Activated T-cell treated with anti-CD3 and anti-CD28 coated beads, Interleukin-2, amount 50 U/mL, for 72 hours (primary cell): ENCODE data around the gene DGAT2. TPM values are rescaled to one million over a fixed set of nuclear protein-coding genes. Genes with fewer than 3 reads are reported as not detected.

Experiments used
- ATAC-seq, 2 donors: fragments of 150-1000 bp; cut with Tn5 transposase; replicated peaks in 1 of 2; 2 replicates each; pipeline ENCODE4 v1.10.0; 2021; ENCODE audit warnings: moderate library complexity in 2 of 2, mild to moderate bottlenecking in 1 of 2
- DNase-seq, 2 donors: peaks; one replicate each; pipeline ENCODE4 v3.0.0; 2021 to 2022; ENCODE audit warnings: mixed read lengths in 1 of 2
- H3K27ac Mint-ChIP-seq: one replicate; pipeline ENCODE4 v1.8.0; 2022; ENCODE audit warnings: mild to moderate bottlenecking, moderate library complexity, mixed read lengths
- H3K27me3 Mint-ChIP-seq: one replicate; pipeline ENCODE4 v1.8.0; 2022; ENCODE audit warnings: low read depth, mixed read lengths
- H3K36me3 Mint-ChIP-seq, 2 donors: one replicate each; pipeline ENCODE4 v1.8.0; 2022; ENCODE audit warnings: mixed read lengths in 2 of 2, mild to moderate bottlenecking in 1 of 2; ENCODE audit not compliant: insufficient read depth in 2 of 2
- H3K4me1 Mint-ChIP-seq: one replicate; pipeline ENCODE4 v1.8.0; 2022; ENCODE audit warnings: low read depth, mixed read lengths
- H3K4me3 Mint-ChIP-seq, 2 donors: one replicate each; pipeline ENCODE4 v1.8.0; 2022; ENCODE audit warnings: mild to moderate bottlenecking in 2 of 2, mixed read lengths in 2 of 2, moderate library complexity in 2 of 2
- H3K9me3 Mint-ChIP-seq, 2 donors: one replicate each; pipeline ENCODE4 v1.8.0; 2022; ENCODE audit warnings: mixed read lengths in 2 of 2
- total RNA-seq, 2 donors: library from RNA; stranded (reverse); gene quantifications; one replicate each; pipeline ENCODE4 v1.2.3, GENCODE V29; 2022

The DGAT2 gene
- total RNA-seq, 2 donors from 2014 or later: 2.8 to 3.4 TPM

DNA sequence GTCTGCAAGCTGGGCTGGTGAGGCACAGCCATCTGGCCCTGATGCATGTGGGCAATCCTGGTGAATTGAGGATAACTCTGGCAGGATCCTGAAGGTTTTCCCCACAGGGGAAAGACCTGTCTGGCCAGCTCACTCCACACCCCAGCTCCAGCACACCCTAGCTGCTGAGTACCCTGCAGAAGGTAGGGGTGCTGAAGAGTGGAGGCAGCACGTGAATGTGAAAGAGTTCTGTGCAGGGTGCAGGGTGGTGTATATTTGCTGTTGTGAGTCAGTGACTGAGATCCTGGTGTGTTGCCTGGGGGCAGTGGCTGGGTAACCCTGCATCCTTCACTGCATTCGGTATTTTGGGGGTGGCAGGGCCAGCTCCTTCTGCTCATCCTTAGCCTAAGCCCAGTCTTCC is 22.4 kb downstream of the DGAT2 start:
- ATAC-seq (no peak), DNase-seq (no peak)
- Mint-ChIP-seq H3K36me3 (no peaks in the 10 kb centered on the region), H3K4me3 (no peak overlapping the region), H3K27ac (no peak overlapping the region), H3K27me3 (no peaks in the 10 kb centered on the region), H3K4me1 (no peaks in the 10 kb centered on the region), H3K9me3 (no peaks in the 10 kb centered on the region)

DNA sequence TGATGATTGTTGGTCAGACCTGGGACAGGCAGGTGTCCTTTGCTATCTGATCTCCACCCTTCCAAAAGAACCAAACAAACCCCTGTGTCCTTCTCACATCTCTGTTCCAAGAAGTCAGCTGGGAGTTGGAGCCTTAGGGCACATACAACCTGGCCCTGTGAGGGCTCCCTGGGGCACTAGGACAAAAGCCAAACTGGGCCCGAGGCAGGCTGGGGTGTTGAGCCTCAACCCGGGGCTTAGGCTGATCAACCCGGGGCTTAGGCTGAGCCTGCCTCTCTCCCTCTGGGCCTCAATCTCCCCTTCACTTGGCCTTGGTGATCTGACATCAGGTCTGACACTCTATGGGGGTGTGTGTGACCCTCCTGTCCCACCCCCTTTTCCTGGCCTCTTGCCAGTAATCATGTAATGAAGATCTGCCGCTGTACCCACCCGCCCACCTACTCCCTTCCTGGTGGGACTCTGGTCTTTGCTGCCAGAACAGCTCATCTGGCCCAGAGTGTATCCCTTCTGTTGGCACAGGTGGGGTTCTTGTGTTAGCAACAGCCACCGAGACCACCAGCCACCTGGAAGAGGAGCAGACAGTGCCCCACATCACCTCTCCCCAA is 23.7 kb downstream of the DGAT2 start:
- no peak for ATAC-seq
- Mint-ChIP-seq H3K4me1 (no peaks in the 10 kb centered on the region), H3K36me3 (no peaks in the 10 kb centered on the region), H3K27ac (no peak overlapping the region), H3K4me3 (no peak overlapping the region), H3K9me3 (no peaks in the 10 kb centered on the region), H3K27me3 (no peaks in the 10 kb centered on the region)
- no peak for DNase-seq

DNA sequence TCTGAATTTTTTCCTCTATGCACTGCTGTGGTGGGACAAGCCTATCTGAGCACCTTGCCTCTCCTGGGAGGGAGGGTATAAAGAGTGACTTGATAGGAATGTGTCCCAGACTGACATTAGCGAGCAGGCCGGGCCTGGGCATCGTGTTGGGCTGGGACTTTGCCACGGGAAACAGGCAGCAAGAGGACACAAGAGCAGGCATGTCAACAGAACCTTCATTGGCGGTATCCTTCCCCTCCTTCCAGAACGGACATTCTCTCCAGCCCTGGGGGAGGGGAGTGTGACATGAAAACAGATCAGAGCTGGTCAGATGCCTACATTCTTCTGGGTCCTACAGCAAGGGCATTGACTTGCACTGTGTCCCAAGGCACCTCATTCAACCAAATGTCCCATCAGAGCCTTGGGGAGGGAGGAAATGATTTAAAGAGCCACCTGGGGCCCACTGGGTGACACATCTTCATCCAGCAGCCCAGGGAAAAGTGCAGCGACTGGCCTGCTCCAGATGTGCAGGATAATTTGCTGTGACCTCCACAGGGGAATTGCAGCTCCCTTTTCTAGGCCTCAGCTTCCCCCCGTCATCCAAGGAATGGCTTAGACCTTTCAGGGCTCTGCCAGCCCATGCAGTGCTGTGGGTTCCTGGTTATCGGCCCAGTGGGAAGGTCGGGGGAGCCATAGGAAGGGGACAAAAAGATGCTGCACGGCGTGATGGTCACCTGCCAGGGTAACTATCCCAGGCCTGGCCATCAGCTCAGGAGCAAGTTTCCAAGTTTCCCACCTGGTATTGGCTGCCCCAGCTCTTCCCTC is 24.6 kb downstream of the DGAT2 start:
- Mint-ChIP-seq H3K4me1 (no peaks in the 10 kb centered on the region), H3K9me3 (no peaks in the 10 kb centered on the region), H3K36me3 (no peaks in the 10 kb centered on the region), H3K27ac (no peak overlapping the region), H3K4me3 (no peak overlapping the region), H3K27me3 (no peaks in the 10 kb centered on the region)
- DNase-seq (no peak), ATAC-seq (no peak)

DNA sequence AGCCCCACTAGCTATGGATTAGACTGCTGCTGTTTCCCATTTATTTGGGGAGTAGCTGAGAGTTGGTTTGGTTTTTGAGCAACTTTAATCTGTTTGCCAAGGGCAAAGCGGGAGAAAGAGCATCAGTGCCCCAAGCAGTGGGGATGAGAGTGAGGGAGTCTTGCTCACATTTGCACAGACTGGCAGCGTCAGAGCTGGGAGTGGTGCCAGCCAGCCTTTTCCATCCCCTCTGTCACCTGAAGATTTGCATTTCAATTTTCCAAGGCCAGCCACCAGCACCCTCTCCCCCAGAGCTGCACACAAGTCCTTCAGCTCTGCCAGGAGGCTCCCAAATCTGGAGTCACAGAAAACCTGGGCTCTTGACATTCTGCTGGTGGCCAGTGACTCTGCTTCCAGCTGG is 25.4 kb downstream of the DGAT2 start:
- no peak overlapping the region for H3K4me3 Mint-ChIP-seq

DNA sequence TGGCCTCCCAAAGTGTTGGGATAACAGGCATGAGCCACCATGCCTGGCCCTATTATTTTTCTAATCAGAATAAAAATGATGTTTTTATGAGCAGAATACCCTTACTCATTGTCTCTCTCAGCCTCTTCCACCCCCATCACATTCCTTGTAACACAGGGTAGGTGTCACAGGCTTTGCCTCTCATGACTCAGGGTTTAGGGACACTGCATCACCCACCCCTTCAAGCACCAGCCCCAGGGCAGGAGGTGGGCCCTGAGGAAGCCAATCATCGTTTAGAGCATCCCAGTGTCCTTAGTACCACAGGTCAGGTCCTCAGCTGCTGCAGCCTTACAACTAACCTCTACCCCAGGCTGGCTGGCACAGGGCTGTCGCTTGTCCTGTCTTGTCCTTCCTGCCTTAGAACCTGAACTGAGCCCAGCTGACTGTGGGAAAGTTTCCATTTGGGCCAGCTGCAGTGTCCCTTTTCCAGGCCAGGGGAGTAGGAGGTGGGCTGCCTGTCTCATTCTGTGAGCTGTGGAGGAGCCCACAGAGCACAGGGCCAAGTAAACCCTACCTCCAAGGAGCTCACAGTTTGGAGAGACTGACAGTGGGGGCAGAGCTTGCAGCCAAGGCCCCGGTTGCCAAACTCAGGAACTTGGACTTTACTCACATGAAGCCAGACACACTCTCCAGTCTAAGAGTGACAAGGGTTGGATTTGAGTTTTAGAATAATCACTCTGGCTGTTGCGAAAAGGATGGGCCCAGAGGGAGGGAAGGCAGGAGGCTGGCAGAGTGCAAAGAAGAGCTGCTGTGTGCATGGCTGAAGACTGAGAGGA is 26.9 kb downstream of the DGAT2 start:
- Mint-ChIP-seq H3K36me3 (no peaks in the 10 kb centered on the region), H3K27ac (no peak overlapping the region), H3K4me3 (no peak overlapping the region), H3K27me3 (no peaks in the 10 kb centered on the region), H3K4me1 (no peaks in the 10 kb centered on the region), H3K9me3 (no peaks in the 10 kb centered on the region)
- DNase-seq: no peak
- ATAC-seq: no peak

More for the DNA sequence above, 25.4 kb downstream of the DGAT2 start:
- Mint-ChIP-seq H3K27me3 (no peaks in the 10 kb centered on the region), H3K4me1 (no peaks in the 10 kb centered on the region), H3K27ac (no peak overlapping the region), H3K9me3 (no peaks in the 10 kb centered on the region), H3K36me3 (no peaks in the 10 kb centered on the region)
- ATAC-seq (no peak), DNase-seq (no peak)

DNA sequence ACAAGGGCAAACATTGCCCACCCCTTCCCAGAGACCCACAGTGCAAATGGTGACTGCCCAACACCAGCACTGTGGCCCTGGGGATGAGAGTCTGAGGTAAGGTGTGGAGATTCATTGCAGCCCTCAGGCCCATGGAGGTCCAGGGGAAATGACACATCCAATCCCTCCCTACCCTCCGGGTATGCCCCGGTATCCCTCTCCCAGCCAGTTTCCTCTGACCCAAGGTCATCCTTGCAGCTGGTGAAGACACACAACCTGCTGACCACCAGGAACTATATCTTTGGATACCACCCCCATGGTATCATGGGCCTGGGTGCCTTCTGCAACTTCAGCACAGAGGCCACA is 27.5 kb downstream of the DGAT2 start:
- H3K4me3 Mint-ChIP-seq: no peak overlapping the region
- H3K9me3 Mint-ChIP-seq: no peaks in the 10 kb centered on the region

DNA sequence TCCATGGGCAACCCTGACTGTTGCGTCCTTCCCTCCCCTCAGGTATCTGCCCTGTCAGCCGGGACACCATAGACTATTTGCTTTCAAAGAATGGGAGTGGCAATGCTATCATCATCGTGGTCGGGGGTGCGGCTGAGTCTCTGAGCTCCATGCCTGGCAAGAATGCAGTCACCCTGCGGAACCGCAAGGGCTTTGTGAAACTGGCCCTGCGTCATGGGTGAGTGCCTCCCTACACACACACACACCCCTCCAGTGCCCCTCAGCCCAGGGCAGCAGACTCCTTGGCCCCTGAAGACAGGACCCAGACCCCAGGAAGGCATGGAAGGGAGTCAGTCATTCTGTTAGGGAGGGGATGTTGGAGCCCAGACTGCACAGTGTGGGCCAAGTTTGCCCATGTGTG is 28.5 kb downstream of the DGAT2 start:
- no peak for ATAC-seq
- Mint-ChIP-seq H3K36me3 (no peaks in the 10 kb centered on the region), H3K27me3 (no peaks in the 10 kb centered on the region), H3K9me3 (no peaks in the 10 kb centered on the region), H3K4me3 (no peak overlapping the region), H3K4me1 (peaks cover 7% of the 10 kb centered on the region), H3K27ac (no peak overlapping the region)
- DNase-seq: no peak

More for the DNA sequence above, 27.5 kb downstream of the DGAT2 start:
- H3K27me3 Mint-ChIP-seq: no peaks in the 10 kb centered on the region
- no peaks in the 10 kb centered on the region for H3K4me1 Mint-ChIP-seq
- no peak for ATAC-seq
- DNase-seq: no peak
- H3K27ac Mint-ChIP-seq: no peak overlapping the region
- no peaks in the 10 kb centered on the region for H3K36me3 Mint-ChIP-seq

DNA sequence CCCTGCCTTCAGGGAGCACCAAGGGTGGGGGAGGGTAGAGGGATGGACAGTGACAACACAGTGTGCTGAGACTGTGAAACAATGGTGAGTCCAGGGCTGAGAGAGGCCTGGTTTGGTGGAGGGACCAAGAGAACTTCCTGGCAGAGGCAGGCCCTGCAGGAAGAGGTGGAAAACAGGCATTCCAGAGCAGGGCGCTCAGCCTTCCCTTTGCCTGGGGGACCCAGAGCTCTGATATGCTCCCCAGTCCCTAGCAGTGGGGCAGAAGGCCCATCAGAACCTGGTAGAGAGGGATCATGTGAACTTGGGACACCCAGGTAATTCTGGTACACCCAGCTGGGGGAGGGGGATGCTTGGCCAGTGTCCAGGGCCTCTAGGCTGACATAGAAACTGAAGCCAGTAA is 29.2 kb downstream of the DGAT2 start:
- ATAC-seq (no peak), DNase-seq (no peak)
- Mint-ChIP-seq H3K9me3 (no peaks in the 10 kb centered on the region), H3K27me3 (no peaks in the 10 kb centered on the region), H3K36me3 (no peaks in the 10 kb centered on the region), H3K4me1 (peaks cover 7% of the 10 kb centered on the region), H3K27ac (no peak overlapping the region), H3K4me3 (no peak overlapping the region)

DNA sequence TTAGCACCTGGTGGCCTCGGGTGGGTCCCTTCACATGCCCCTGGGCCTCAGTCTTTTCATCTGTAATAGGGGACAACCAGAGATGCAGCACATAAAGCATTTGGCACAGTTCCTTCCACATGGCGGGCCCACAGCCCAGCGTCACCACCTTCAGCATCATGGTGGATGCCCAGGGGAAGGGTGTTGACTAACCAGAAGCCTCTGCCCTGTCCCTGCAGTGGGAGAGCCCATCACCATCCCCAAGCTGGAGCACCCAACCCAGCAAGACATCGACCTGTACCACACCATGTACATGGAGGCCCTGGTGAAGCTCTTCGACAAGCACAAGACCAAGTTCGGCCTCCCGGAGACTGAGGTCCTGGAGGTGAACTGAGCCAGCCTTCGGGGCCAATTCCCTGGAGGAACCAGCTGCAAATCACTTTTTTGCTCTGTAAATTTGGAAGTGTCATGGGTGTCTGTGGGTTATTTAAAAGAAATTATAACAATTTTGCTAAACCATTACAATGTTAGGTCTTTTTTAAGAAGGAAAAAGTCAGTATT is 31.6 kb downstream of the DGAT2 start:
- Mint-ChIP-seq H3K4me3 (no peak overlapping the region), H3K36me3 (no peaks in the 10 kb centered on the region), H3K9me3 (no peaks in the 10 kb centered on the region), H3K27me3 (no peaks in the 10 kb centered on the region), H3K4me1 (peaks cover 7% of the 10 kb centered on the region), H3K27ac (no peak overlapping the region)
- no peak for ATAC-seq
- no peak for DNase-seq

DNA sequence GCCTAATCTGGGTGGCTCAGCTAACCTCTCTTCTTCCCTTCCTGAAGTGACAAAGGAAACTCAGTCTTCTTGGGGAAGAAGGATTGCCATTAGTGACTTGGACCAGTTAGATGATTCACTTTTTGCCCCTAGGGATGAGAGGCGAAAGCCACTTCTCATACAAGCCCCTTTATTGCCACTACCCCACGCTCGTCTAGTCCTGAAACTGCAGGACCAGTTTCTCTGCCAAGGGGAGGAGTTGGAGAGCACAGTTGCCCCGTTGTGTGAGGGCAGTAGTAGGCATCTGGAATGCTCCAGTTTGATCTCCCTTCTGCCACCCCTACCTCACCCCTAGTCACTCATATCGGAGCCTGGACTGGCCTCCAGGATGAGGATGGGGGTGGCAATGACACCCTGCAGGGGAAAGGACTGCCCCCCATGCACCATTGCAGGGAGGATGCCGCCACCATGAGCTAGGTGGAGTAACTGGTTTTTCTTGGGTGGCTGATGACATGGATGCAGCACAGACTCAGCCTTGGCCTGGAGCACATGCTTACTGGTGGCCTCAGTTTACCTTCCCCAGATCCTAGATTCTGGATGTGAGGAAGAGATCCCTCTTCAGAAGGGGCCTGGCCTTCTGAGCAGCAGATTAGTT is 32.3 kb downstream of the DGAT2 start:
- H3K4me3 Mint-ChIP-seq: no peak overlapping the region
- H3K27ac Mint-ChIP-seq: no peak overlapping the region
- H3K27me3 Mint-ChIP-seq: no peaks in the 10 kb centered on the region
- no peak for DNase-seq
- H3K4me1 Mint-ChIP-seq: peaks cover 7% of the 10 kb centered on the region
- no peaks in the 10 kb centered on the region for H3K9me3 Mint-ChIP-seq
- no peak for ATAC-seq
- no peaks in the 10 kb centered on the region for H3K36me3 Mint-ChIP-seq

DNA sequence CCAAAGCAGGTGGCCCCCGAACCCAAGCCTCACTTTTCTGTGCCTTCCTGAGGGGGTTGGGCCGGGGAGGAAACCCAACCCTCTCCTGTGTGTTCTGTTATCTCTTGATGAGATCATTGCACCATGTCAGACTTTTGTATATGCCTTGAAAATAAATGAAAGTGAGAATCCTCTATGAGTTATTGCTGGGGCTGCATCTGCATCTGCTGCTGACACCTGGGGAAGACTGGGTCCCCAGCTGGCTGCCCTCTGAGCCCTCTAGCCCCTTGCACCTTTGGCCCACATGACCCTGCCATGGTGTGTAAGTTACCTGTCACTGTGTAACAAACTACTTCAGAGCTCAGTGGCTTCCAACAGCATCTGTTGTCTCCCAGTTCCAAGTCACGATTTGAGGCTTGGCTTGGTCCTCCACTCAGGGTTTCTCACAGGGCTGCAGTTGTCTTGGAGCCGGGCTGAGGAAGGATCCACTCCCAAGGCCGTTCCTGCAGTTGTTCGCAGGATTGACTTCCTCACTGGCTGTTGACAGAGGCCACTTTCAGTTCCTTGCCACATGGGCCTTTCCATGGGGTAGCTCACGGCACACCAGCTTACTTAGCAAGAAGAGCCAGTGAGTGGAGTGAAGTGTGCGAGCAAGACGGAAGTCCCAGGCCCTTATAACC is 32.9 kb downstream of the DGAT2 start:
- no peaks in the 10 kb centered on the region for H3K36me3 Mint-ChIP-seq
- ATAC-seq (no peak), DNase-seq (no peak)
- H3K27me3 Mint-ChIP-seq: no peaks in the 10 kb centered on the region
- H3K27ac Mint-ChIP-seq: no peak overlapping the region
- no peak overlapping the region for H3K4me3 Mint-ChIP-seq
- no peaks in the 10 kb centered on the region for H3K9me3 Mint-ChIP-seq
- H3K4me1 Mint-ChIP-seq: peaks cover 7% of the 10 kb centered on the region

DNA sequence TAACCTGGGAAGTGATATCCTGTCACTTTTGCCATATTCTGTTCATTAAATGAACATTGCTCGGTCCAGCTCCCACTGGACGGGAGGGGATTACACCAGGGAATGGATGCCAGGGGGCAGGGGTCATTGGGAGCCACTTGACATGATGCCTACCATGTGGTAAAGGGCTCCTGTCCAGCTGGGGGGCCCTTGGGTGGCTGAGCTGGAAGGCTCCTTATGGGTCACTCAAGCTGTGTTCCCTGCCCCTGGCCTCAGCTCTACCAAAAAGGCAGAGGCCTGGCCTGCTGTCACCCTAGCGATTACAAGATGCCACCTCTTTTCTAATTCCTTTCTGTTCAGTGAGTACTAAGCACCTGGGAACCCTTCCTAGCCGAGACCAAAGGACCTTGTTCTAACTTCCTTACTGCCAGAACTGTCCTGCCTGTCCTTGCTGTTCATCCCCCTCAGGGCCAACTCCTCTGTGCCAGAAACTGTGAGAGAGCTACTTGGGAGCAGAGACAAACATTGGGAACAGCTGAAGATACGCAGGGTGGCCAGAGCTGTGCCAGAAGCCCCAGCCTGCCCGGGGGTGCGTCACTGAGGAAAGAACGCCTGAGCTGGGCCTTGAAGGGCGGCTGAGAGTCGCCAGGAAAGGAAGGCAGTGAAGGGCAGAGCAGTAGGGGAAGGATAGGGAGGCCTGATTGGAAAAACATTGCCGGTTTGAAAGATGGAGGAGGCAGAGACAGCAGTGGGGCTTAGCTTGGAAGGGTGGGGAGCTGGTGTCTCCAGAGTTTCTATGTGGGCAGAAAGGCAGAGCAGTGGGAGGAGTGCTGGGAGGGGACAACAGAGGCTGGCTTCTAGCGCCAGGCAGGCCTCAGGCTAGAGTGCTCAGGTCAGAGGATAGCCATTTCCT is 33.7 kb downstream of the DGAT2 start:
- Mint-ChIP-seq H3K27ac (no peak overlapping the region), H3K4me1 (peaks cover 7% of the 10 kb centered on the region), H3K4me3 (no peak overlapping the region), H3K27me3 (no peaks in the 10 kb centered on the region), H3K9me3 (no peaks in the 10 kb centered on the region), H3K36me3 (no peaks in the 10 kb centered on the region)
- DNase-seq (no peak), ATAC-seq (no peak)
